ENCODE measurements around the gene FBXO44. TPM values are rescaled to one million over a fixed set of nuclear protein-coding genes. Genes with fewer than 3 reads are reported as not detected.
"Not testable (repeated sequence)": the region's sequence is repeated elsewhere in the genome, so short reads cannot be mapped to it uniquely, and the experiment has no call there.

The FBXO44 gene
- total RNA-seq (2022): 21.2 and 22.6 TPM in 2 replicates
- percentile 53 among the genes with signal in this experiment for Bru-seq, nascent RNA
- percentile 52 among the genes with signal in this experiment for BruChase-seq, experiment 1, labeled RNA remaining after a 2-hour chase
- percentile 60 among the genes with signal in this experiment for BruChase-seq, experiment 2, labeled RNA remaining after a 6-hour chase
- long read RNA-seq, transcript FBXO44-204 (5 exons, 1,734 nt): major isoform, 8 of 22 reads
- long read RNA-seq, partial matches to known transcripts: 4 of 22 reads
- long read RNA-seq, other reads (novel, unspliced or antisense): 6 of 22 reads

GRCh38 chr1:11654137-11654938, at the start of gene FBXO44, which contains the start of gene FBXO2:
Gene FBXO44 (plus strand): TSS chr1:11654877. CDS start chr1:11655836, 959 bp downstream.
Gene FBXO2 (minus strand): TSS chr1:11654429. CDS start chr1:11654340, 89 bp downstream.
- peak; percentile 90 to 91 for DNase-seq
- peaks cover 25% of the 10 kb centered on the region for H3K36me3 Mint-ChIP-seq (ENCODE audit: insufficient read depth, unreplicated experiment)
- no TSS peak for BruUV-seq (replicated peaks)
- no peaks in the 10 kb centered on the region for H3K9me3 Mint-ChIP-seq (ENCODE audit: unreplicated experiment)
- ChIA-PET POLR2A (interaction anchor here (0.6 to 1.7 kb wide), 5 partner anchors 9 to 382 kb away, joined by 3 to 13 read pairs (median 4); no protein-coding TSS in a partner anchor), CTCF (interaction anchor here (0.7 to 1.8 kb wide), 6 partner anchors 10 to 511 kb away, joined by 3 to 9 read pairs (median 3); partner anchors contain the start of genes AGTRAP and FBXO6)
- H3K27me3 Mint-ChIP-seq (ENCODE audit: insufficient read depth, unreplicated experiment): no peaks in the 10 kb centered on the region
- Histone ChIP-seq H3K4me1 (peaks cover 8% of the 10 kb centered on the region), H3K36me3 (ENCODE audit: control insufficient read depth, insufficient read depth, low read length) (peaks cover 2% of the 10 kb centered on the region; the same call in 1 of the 2 replicates), H3K9me3 (no peaks in the 10 kb centered on the region), H3K4me3 (ENCODE audit: low read depth, low read length) (peak within 1 kb of the TSS; percentile 91), H3K27me3 (replicated peaks; ENCODE audit: control insufficient read depth, insufficient read depth, low read length) (no peaks in the 10 kb centered on the region)
- TF ChIP-seq CTCF (IDR thresholded peaks at IDR 0.05; ENCODE audit: insufficient read depth in 1 of 2, low read depth in 1 of 2, low read length in 1 of 2, severe bottlenecking in 1 of 2, unreplicated experiment in 1 of 2): no peak
- peak within 1 kb of the TSS; percentile 76 for H3K4me3 Mint-ChIP-seq (ENCODE audit: unreplicated experiment)
- H3K27ac Mint-ChIP-seq (ENCODE audit: unreplicated experiment): peak within 1 kb of the TSS; percentile 82
- no peaks in the 10 kb centered on the region for H3K4me1 Mint-ChIP-seq (ENCODE audit: low read depth, unreplicated experiment)
- intact Hi-C loops (cut with micrococcal nuclease; ENCODE audit: unreplicated experiment): loop anchor here (5.0 kb wide), 1 partner anchor 63 kb away; no protein-coding TSS in a partner anchor

- no peaks in the 10 kb centered on the region for H3K27me3 ChIP-seq (replicated peaks; ENCODE audit: control insufficient read depth, insufficient read depth, low read length)
- H3K9me3 ChIP-seq: no peaks in the 10 kb centered on the region
- no peak overlapping the region for H3K4me3 ChIP-seq (ENCODE audit: low read depth, low read length)
- no peak for DNase-seq
- H3K36me3 Mint-ChIP-seq (ENCODE audit: insufficient read depth, unreplicated experiment): no peaks in the 10 kb centered on the region
- ChIA-PET CTCF (no interaction called here), POLR2A (no interaction called here)
- no peak overlapping the region for H3K27ac Mint-ChIP-seq (ENCODE audit: unreplicated experiment)
- no peak for TF ChIP-seq CTCF (IDR thresholded peaks at IDR 0.05; ENCODE audit: insufficient read depth in 1 of 2, low read depth in 1 of 2, low read length in 1 of 2, severe bottlenecking in 1 of 2, unreplicated experiment in 1 of 2)
- H3K9me3 Mint-ChIP-seq (ENCODE audit: unreplicated experiment): no peaks in the 10 kb centered on the region
- H3K4me3 Mint-ChIP-seq (ENCODE audit: unreplicated experiment): no peak overlapping the region
- no peaks in the 10 kb centered on the region for H3K4me1 ChIP-seq
- no peaks in the 10 kb centered on the region for H3K4me1 Mint-ChIP-seq (ENCODE audit: low read depth, unreplicated experiment)
- peaks cover 19% of the 10 kb centered on the region for H3K27me3 Mint-ChIP-seq (ENCODE audit: insufficient read depth, unreplicated experiment)
- intact Hi-C loops (cut with micrococcal nuclease; ENCODE audit: unreplicated experiment): no loop called here
- no TSS peak for BruUV-seq (replicated peaks)
- H3K36me3 ChIP-seq (ENCODE audit: control insufficient read depth, insufficient read depth, low read length): no peaks in the 10 kb centered on the region
Measured at GRCh38 chr1:11606775-11607174, 47.9 kb upstream of the FBXO44 start.

GRCh38 chr1:11608596-11609130, 46.0 kb upstream of the FBXO44 start:
- H3K9me3 Mint-ChIP-seq (ENCODE audit: unreplicated experiment); H3K9me3 ChIP-seq; H3K4me1 ChIP-seq; H3K36me3 Mint-ChIP-seq (ENCODE audit: insufficient read depth, unreplicated experiment); H3K27ac Mint-ChIP-seq (ENCODE audit: unreplicated experiment); DNase-seq; H3K36me3 ChIP-seq (ENCODE audit: control insufficient read depth, insufficient read depth, low read length); CTCF ChIA-PET; POLR2A ChIA-PET; BruUV-seq (replicated peaks); H3K4me3 ChIP-seq (ENCODE audit: low read depth, low read length); intact Hi-C loops (cut with micrococcal nuclease; ENCODE audit: unreplicated experiment); H3K4me3 Mint-ChIP-seq (ENCODE audit: unreplicated experiment); H3K4me1 Mint-ChIP-seq (ENCODE audit: low read depth, unreplicated experiment); H3K27me3 ChIP-seq (replicated peaks; ENCODE audit: control insufficient read depth, insufficient read depth, low read length): not testable (repeated sequence)
- H3K27me3 Mint-ChIP-seq (ENCODE audit: insufficient read depth, unreplicated experiment): peaks cover 15% of the 10 kb centered on the region

- H3K9me3 ChIP-seq; H3K9me3 Mint-ChIP-seq (ENCODE audit: unreplicated experiment); H3K4me3 ChIP-seq (ENCODE audit: low read depth, low read length); H3K27me3 ChIP-seq (replicated peaks; ENCODE audit: control insufficient read depth, insufficient read depth, low read length); intact Hi-C loops (cut with micrococcal nuclease; ENCODE audit: unreplicated experiment); H3K4me1 ChIP-seq; H3K36me3 Mint-ChIP-seq (ENCODE audit: insufficient read depth, unreplicated experiment); CTCF ChIA-PET; H3K27ac Mint-ChIP-seq (ENCODE audit: unreplicated experiment); DNase-seq; H3K36me3 ChIP-seq (ENCODE audit: control insufficient read depth, insufficient read depth, low read length); H3K4me1 Mint-ChIP-seq (ENCODE audit: low read depth, unreplicated experiment); POLR2A ChIA-PET; H3K4me3 Mint-ChIP-seq (ENCODE audit: unreplicated experiment); BruUV-seq (replicated peaks): not testable (repeated sequence)
- H3K27me3 Mint-ChIP-seq (ENCODE audit: insufficient read depth, unreplicated experiment): peaks cover 15% of the 10 kb centered on the region
Measured at GRCh38 chr1:11609378-11609777, 45.3 kb upstream of the FBXO44 start.
